Measurements from ENCODE around the gene MYBPC2. TPM values are rescaled to one million over a fixed set of nuclear protein-coding genes. Genes with fewer than 3 reads are reported as not detected.

The MYBPC2 gene
- total RNA-seq, 1 experiment from 2014 or later, result not detected

DNA sequence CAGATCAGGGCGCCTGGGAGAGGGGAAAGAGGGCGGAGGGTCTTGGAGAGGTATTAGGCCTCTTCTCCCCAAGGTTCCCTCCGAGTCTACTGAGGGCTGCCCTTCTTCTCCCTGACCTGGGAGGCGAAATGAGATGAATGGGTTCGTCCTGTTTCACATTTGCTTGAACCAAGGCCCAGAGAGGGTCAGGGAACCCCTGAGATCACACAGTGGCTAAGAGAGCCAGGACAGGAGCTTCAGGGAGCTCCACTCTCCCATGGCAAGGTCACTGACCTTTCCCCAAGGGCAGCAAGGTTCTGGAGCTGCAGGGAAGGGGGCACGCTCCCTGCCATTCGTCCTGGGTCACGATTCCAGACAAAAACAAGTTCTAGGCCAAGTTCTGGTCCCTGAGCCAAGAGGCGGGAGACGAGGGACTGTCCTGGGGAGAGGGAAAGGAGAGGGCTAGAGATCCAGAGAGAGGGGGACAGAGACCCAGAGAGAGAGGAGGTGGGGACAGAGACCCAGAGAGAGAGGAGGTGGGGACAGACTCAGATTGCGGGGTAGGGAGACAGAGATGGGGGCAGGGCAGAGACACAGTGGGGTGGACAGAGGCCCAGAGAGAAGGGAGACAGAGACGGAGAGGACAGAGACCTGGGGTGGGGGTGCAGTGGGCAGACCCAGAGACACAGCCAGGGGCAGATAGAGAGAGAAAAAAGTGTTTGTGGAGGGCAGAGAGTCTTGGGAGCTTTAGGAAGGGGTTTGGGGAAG is 80.5 kb downstream of the MYBPC2 start:
- no peak overlapping the region for H3K4me3 ChIP-seq (ENCODE audit: low read depth, low read length, poor library complexity, severe bottlenecking)
- no peaks in the 10 kb centered on the region for H3K36me3 ChIP-seq (ENCODE audit: insufficient read depth, low read length, poor library complexity, severe bottlenecking)
- no peaks in the 10 kb centered on the region for H3K9me3 ChIP-seq (ENCODE audit: low read depth, low read length, poor library complexity, severe bottlenecking)
- intact Hi-C loops (cut with micrococcal nuclease; ENCODE audit: unreplicated experiment), result loop anchor here (5.0 kb wide), 1 partner anchor 136 kb away; the partner anchor contains the start of gene NR1H2
- no TSS peak for BruUV-seq (replicated peaks)
- peaks cover 6% of the 10 kb centered on the region for H3K4me1 ChIP-seq (ENCODE audit: insufficient read depth, low read length, poor library complexity, severe bottlenecking)
- ChIA-PET CTCF (no interaction called here), POLR2A (ENCODE audit: low non-redundant PET) (no interaction called here)
- no peak overlapping the region for H3K27ac ChIP-seq (ENCODE audit: low read depth, low read length, poor library complexity, severe bottlenecking)
- TF ChIP-seq, protein P1, sequence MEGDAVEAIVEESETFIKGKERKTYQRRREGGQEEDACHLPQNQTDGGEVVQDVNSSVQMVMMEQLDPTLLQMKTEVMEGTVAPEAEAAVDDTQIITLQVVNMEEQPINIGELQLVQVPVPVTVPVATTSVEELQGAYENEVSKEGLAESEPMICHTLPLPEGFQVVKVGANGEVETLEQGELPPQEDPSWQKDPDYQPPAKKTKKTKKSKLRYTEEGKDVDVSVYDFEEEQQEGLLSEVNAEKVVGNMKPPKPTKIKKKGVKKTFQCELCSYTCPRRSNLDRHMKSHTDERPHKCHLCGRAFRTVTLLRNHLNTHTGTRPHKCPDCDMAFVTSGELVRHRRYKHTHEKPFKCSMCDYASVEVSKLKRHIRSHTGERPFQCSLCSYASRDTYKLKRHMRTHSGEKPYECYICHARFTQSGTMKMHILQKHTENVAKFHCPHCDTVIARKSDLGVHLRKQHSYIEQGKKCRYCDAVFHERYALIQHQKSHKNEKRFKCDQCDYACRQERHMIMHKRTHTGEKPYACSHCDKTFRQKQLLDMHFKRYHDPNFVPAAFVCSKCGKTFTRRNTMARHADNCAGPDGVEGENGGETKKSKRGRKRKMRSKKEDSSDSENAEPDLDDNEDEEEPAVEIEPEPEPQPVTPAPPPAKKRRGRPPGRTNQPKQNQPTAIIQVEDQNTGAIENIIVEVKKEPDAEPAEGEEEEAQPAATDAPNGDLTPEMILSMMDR (conservative IDR thresholded peaks at IDR 0.05; ENCODE audit: low read depth, low read length), result no peak
- TF ChIP-seq EZH2 (IDR thresholded peaks at IDR 0.05; ENCODE audit: borderline replicate concordance, low read depth, low read length, poor library complexity, severe bottlenecking), result no peak
- no peaks in the 10 kb centered on the region for H3K27me3 ChIP-seq (replicated peaks; ENCODE audit: insufficient read depth, low read depth, low read length, poor library complexity)
- no peak for DNase-seq (ENCODE audit: low spot score)

DNA sequence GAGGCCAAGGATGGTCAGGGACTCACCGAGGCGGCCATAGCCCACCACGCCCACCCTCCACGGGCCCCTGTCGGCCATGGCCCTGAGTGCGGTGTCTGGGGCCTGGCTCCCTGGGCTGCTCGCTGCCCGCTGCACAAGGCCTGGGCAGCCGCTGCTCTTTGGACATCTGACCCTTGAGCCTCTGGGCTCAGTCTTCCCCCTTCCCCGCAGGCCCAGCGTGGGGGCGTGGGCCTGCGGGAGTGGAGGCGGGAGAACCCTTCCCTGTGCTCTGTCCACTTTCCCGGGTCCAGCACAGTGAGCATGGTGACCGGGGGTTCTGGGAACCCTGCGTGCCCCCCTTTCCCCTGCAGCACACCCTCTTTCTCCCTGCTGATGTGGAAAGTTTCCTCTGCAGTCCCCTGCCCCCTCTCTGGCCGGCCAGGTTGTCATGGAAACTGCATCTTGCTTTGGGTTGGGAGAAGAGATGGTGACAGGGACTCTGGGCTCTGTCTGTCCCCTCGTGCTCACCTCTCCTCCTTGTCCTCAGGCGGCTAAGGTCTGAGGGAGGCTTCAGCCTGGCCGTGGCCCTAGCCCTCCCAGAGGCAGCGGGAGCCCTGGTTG is 81.2 kb downstream of the MYBPC2 start, which contains the start of gene ASPDH:
Gene ASPDH (minus strand): TSS at position 168 of the 600 bp plus-strand sequence. CDS start 90 bp downstream, at position 78.
- POLR2A ChIA-PET (ENCODE audit: low non-redundant PET), result no interaction called here

DNA sequence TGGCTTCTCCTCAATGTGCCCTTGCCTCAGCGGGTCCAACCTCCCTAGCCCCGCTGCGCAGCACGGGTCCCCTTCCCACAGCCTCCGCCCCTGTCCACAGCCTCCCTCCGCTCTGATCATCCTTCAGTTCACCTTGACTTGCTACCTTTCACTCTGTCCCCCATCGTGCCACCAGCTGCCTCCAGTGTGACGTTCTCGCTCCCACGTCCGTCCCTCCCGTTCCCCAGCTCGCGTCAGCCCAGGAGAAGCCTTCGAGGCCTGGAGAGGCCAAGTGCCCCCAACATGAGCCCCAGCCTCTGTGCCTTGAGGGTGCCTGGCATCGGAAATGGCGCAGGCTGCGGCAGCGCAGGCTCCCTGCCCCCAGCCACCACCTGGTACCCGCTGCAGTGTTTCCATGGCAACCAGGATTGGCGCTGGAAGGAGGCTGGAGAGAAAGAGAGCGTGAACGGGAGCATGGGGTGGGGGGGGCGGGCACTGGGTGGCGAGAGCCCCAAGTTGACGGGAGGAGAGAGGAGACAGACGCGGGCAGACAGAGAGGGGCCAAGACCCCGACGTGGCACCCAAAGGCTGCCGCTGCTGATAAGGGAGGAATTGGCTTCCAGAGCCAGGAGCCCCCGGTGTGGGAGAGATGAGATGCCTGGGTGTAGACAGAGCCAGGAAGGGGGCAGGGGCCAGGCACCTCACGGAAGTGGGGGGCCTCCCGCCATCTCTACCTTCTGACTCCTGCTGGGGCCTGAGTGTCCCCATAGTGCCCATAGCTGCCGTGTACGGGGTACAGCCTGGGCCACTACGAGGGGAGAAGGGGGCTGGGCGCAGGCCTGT is 81.9 kb downstream of the MYBPC2 start:
- DNase-seq (ENCODE audit: low spot score), result no peak
- no TSS peak for BruUV-seq (replicated peaks)
- H3K9me3 ChIP-seq (ENCODE audit: low read depth, low read length, poor library complexity, severe bottlenecking), result no peaks in the 10 kb centered on the region
- TF ChIP-seq, protein P1 (conservative IDR thresholded peaks at IDR 0.05; ENCODE audit: low read depth, low read length), result no peak
- no peak for TF ChIP-seq EZH2 (IDR thresholded peaks at IDR 0.05; ENCODE audit: borderline replicate concordance, low read depth, low read length, poor library complexity, severe bottlenecking)
- H3K27ac ChIP-seq (ENCODE audit: low read depth, low read length, poor library complexity, severe bottlenecking), result no peak overlapping the region
- no peak overlapping the region for H3K4me3 ChIP-seq (ENCODE audit: low read depth, low read length, poor library complexity, severe bottlenecking)
- POLR2A ChIA-PET (ENCODE audit: low non-redundant PET), result no interaction called here
- H3K27me3 ChIP-seq (replicated peaks; ENCODE audit: insufficient read depth, low read depth, low read length, poor library complexity), result no peaks in the 10 kb centered on the region
- intact Hi-C loops (cut with micrococcal nuclease; ENCODE audit: unreplicated experiment), result loop anchor here (5.0 kb wide), 1 partner anchor 137 kb away; the partner anchor contains the start of gene NR1H2
- peaks cover 6% of the 10 kb centered on the region for H3K4me1 ChIP-seq (ENCODE audit: insufficient read depth, low read length, poor library complexity, severe bottlenecking)
- H3K36me3 ChIP-seq (ENCODE audit: insufficient read depth, low read length, poor library complexity, severe bottlenecking), result no peaks in the 10 kb centered on the region
- CTCF ChIA-PET, result no interaction called here

More for the DNA sequence above, 81.2 kb downstream of the MYBPC2 start, which contains the start of gene ASPDH:
- BruUV-seq (replicated peaks), result no TSS peak
- TF ChIP-seq EZH2 (IDR thresholded peaks at IDR 0.05; ENCODE audit: borderline replicate concordance, low read depth, low read length, poor library complexity, severe bottlenecking), result no peak
- TF ChIP-seq, protein P1 (conservative IDR thresholded peaks at IDR 0.05; ENCODE audit: low read depth, low read length), result no peak
- Histone ChIP-seq H3K27ac (ENCODE audit: low read depth, low read length, poor library complexity, severe bottlenecking) (no peak within 1 kb of the TSS), H3K36me3 (ENCODE audit: insufficient read depth, low read length, poor library complexity, severe bottlenecking) (no peaks in the 10 kb centered on the region), H3K27me3 (replicated peaks; ENCODE audit: insufficient read depth, low read depth, low read length, poor library complexity) (no peaks in the 10 kb centered on the region), H3K4me3 (ENCODE audit: low read depth, low read length, poor library complexity, severe bottlenecking) (no peak within 1 kb of the TSS), H3K4me1 (ENCODE audit: insufficient read depth, low read length, poor library complexity, severe bottlenecking) (peaks cover 6% of the 10 kb centered on the region), H3K9me3 (ENCODE audit: low read depth, low read length, poor library complexity, severe bottlenecking) (no peaks in the 10 kb centered on the region)
- intact Hi-C loops (cut with micrococcal nuclease; ENCODE audit: unreplicated experiment), result loop anchor here (5.0 kb wide), 1 partner anchor 137 kb away; the partner anchor contains the start of gene NR1H2
- DNase-seq (ENCODE audit: low spot score), result no peak
- CTCF ChIA-PET, result no interaction called here

Data from A673 (cell line).